ENCODE data around the gene ADARB2.
"Not testable (repeated sequence)": the region's sequence is repeated elsewhere in the genome, so short reads cannot be mapped to it uniquely, and the experiment has no call there.

ADARB2 gene

GRCh38 chr10:1398626-1399410 is 338.5 kb downstream of the ADARB2 start:
- no peaks in the 10 kb centered on the region for H3K27me3 ChIP-seq (replicated peaks; ENCODE audit: control insufficient read depth, insufficient read depth, low read length)
- H3K4me1 ChIP-seq (ENCODE audit: control insufficient read depth, insufficient read depth, low read length), result no peaks in the 10 kb centered on the region
- H3K4me3 ChIP-seq (ENCODE audit: low read length), result no peak overlapping the region
- no peaks in the 10 kb centered on the region for H3K9me3 ChIP-seq (ENCODE audit: control insufficient read depth, low read length)
- H3K9ac ChIP-seq (ENCODE audit: low read length), result no peak overlapping the region
- DNase-seq (ENCODE audit: low read depth), result no peak
- no peaks in the 10 kb centered on the region for H3K36me3 ChIP-seq (ENCODE audit: control insufficient read depth, insufficient read depth, low read length, severe bottlenecking)

GRCh38 chr10:1398116-1398515 is 339.2 kb downstream of the ADARB2 start:
- not testable (repeated sequence) for H3K27me3 ChIP-seq (replicated peaks; ENCODE audit: control insufficient read depth, insufficient read depth, low read length); H3K36me3 ChIP-seq (ENCODE audit: control insufficient read depth, insufficient read depth, low read length, severe bottlenecking); DNase-seq (ENCODE audit: low read depth); H3K9me3 ChIP-seq (ENCODE audit: control insufficient read depth, low read length); H3K9ac ChIP-seq (ENCODE audit: low read length); H3K4me3 ChIP-seq (ENCODE audit: low read length); H3K4me1 ChIP-seq (ENCODE audit: control insufficient read depth, insufficient read depth, low read length)

GRCh38 chr10:1396297-1396635 is 341.1 kb downstream of the ADARB2 start:
- H3K9ac ChIP-seq (ENCODE audit: low read length), result no peak overlapping the region
- no peaks in the 10 kb centered on the region for H3K4me1 ChIP-seq (ENCODE audit: control insufficient read depth, insufficient read depth, low read length)
- H3K36me3 ChIP-seq (ENCODE audit: control insufficient read depth, insufficient read depth, low read length, severe bottlenecking), result no peaks in the 10 kb centered on the region
- no peak for DNase-seq (ENCODE audit: low read depth)
- no peak overlapping the region for H3K4me3 ChIP-seq (ENCODE audit: low read length)
- no peaks in the 10 kb centered on the region for H3K27me3 ChIP-seq (replicated peaks; ENCODE audit: control insufficient read depth, insufficient read depth, low read length)
- H3K9me3 ChIP-seq (ENCODE audit: control insufficient read depth, low read length), result no peaks in the 10 kb centered on the region

- no peaks in the 10 kb centered on the region for H3K9me3 ChIP-seq (ENCODE audit: control insufficient read depth, low read length)
- H3K4me1 ChIP-seq (ENCODE audit: control insufficient read depth, insufficient read depth, low read length), result no peaks in the 10 kb centered on the region
- no peaks in the 10 kb centered on the region for H3K27me3 ChIP-seq (replicated peaks; ENCODE audit: control insufficient read depth, insufficient read depth, low read length)
- no peak overlapping the region for H3K4me3 ChIP-seq (ENCODE audit: low read length)
- H3K36me3 ChIP-seq (ENCODE audit: control insufficient read depth, insufficient read depth, low read length, severe bottlenecking), result no peaks in the 10 kb centered on the region
- DNase-seq (ENCODE audit: low read depth), result no peak
- H3K9ac ChIP-seq (ENCODE audit: low read length), result no peak overlapping the region
Measured at GRCh38 chr10:1395481-1396296, 341.6 kb downstream of the ADARB2 start.

- H3K9ac ChIP-seq (ENCODE audit: low read length), result no peak overlapping the region
- H3K4me1 ChIP-seq (ENCODE audit: control insufficient read depth, insufficient read depth, low read length), result no peaks in the 10 kb centered on the region
- no peaks in the 10 kb centered on the region for H3K27me3 ChIP-seq (replicated peaks; ENCODE audit: control insufficient read depth, insufficient read depth, low read length)
- H3K9me3 ChIP-seq (ENCODE audit: control insufficient read depth, low read length), result no peaks in the 10 kb centered on the region
- H3K4me3 ChIP-seq (ENCODE audit: low read length), result no peak overlapping the region
- no peaks in the 10 kb centered on the region for H3K36me3 ChIP-seq (ENCODE audit: control insufficient read depth, insufficient read depth, low read length, severe bottlenecking)
- no peak for DNase-seq (ENCODE audit: low read depth)
Measured at GRCh38 chr10:1395025-1395480, 342.3 kb downstream of the ADARB2 start.

- no peaks in the 10 kb centered on the region for H3K36me3 ChIP-seq (ENCODE audit: control insufficient read depth, insufficient read depth, low read length, severe bottlenecking)
- no peak for DNase-seq (ENCODE audit: low read depth)
- H3K9me3 ChIP-seq (ENCODE audit: control insufficient read depth, low read length), result no peaks in the 10 kb centered on the region
- H3K9ac ChIP-seq (ENCODE audit: low read length), result no peak overlapping the region
- no peaks in the 10 kb centered on the region for H3K4me1 ChIP-seq (ENCODE audit: control insufficient read depth, insufficient read depth, low read length)
- H3K27me3 ChIP-seq (replicated peaks; ENCODE audit: control insufficient read depth, insufficient read depth, low read length), result no peaks in the 10 kb centered on the region
- no peak overlapping the region for H3K4me3 ChIP-seq (ENCODE audit: low read length)
Measured at GRCh38 chr10:1394155-1394912, 343.0 kb downstream of the ADARB2 start.

- Histone ChIP-seq H3K27me3 (replicated peaks; ENCODE audit: control insufficient read depth, insufficient read depth, low read length) (no peaks in the 10 kb centered on the region), H3K36me3 (ENCODE audit: control insufficient read depth, insufficient read depth, low read length, severe bottlenecking) (no peaks in the 10 kb centered on the region), H3K4me1 (ENCODE audit: control insufficient read depth, insufficient read depth, low read length) (no peaks in the 10 kb centered on the region), H3K4me3 (ENCODE audit: low read length) (no peak overlapping the region), H3K9ac (ENCODE audit: low read length) (no peak overlapping the region), H3K9me3 (ENCODE audit: control insufficient read depth, low read length) (no peaks in the 10 kb centered on the region)
- DNase-seq (ENCODE audit: low read depth), result no peak
Measured at GRCh38 chr10:1393481-1393880, 343.8 kb downstream of the ADARB2 start.

- Histone ChIP-seq H3K9ac (ENCODE audit: low read length) (no peak overlapping the region), H3K9me3 (ENCODE audit: control insufficient read depth, low read length) (no peaks in the 10 kb centered on the region), H3K4me1 (ENCODE audit: control insufficient read depth, insufficient read depth, low read length) (no peaks in the 10 kb centered on the region), H3K27me3 (replicated peaks; ENCODE audit: control insufficient read depth, insufficient read depth, low read length) (no peaks in the 10 kb centered on the region), H3K4me3 (ENCODE audit: low read length) (no peak overlapping the region), H3K36me3 (ENCODE audit: control insufficient read depth, insufficient read depth, low read length, severe bottlenecking) (no peaks in the 10 kb centered on the region)
- DNase-seq (ENCODE audit: low read depth), result no peak
Measured at GRCh38 chr10:1392127-1392526, 345.2 kb downstream of the ADARB2 start.

GRCh38 chr10:1390200-1390599 is 347.1 kb downstream of the ADARB2 start:
- Histone ChIP-seq H3K4me1 (ENCODE audit: control insufficient read depth, insufficient read depth, low read length) (no peaks in the 10 kb centered on the region), H3K9ac (ENCODE audit: low read length) (no peak overlapping the region), H3K36me3 (ENCODE audit: control insufficient read depth, insufficient read depth, low read length, severe bottlenecking) (no peaks in the 10 kb centered on the region), H3K27me3 (replicated peaks; ENCODE audit: control insufficient read depth, insufficient read depth, low read length) (no peaks in the 10 kb centered on the region), H3K4me3 (ENCODE audit: low read length) (no peak overlapping the region), H3K9me3 (ENCODE audit: control insufficient read depth, low read length) (peaks cover 14% of the 10 kb centered on the region)
- no peak for DNase-seq (ENCODE audit: low read depth)

- peaks cover 16% of the 10 kb centered on the region for H3K9me3 ChIP-seq (ENCODE audit: control insufficient read depth, low read length)
- H3K4me1 ChIP-seq (ENCODE audit: control insufficient read depth, insufficient read depth, low read length), result no peaks in the 10 kb centered on the region
- no peak for DNase-seq (ENCODE audit: low read depth)
- no peak overlapping the region for H3K9ac ChIP-seq (ENCODE audit: low read length)
- peaks cover 6% of the 10 kb centered on the region for H3K27me3 ChIP-seq (replicated peaks; ENCODE audit: control insufficient read depth, insufficient read depth, low read length)
- H3K36me3 ChIP-seq (ENCODE audit: control insufficient read depth, insufficient read depth, low read length, severe bottlenecking), result no peaks in the 10 kb centered on the region
- H3K4me3 ChIP-seq (ENCODE audit: low read length), result no peak overlapping the region
Measured at GRCh38 chr10:1384026-1384425, 353.3 kb downstream of the ADARB2 start.

- H3K36me3 ChIP-seq (ENCODE audit: control insufficient read depth, insufficient read depth, low read length, severe bottlenecking), result no peaks in the 10 kb centered on the region
- peaks cover 16% of the 10 kb centered on the region for H3K9me3 ChIP-seq (ENCODE audit: control insufficient read depth, low read length)
- H3K4me1 ChIP-seq (ENCODE audit: control insufficient read depth, insufficient read depth, low read length), result no peaks in the 10 kb centered on the region
- no peak overlapping the region for H3K4me3 ChIP-seq (ENCODE audit: low read length)
- peaks cover 8% of the 10 kb centered on the region for H3K27me3 ChIP-seq (replicated peaks; ENCODE audit: control insufficient read depth, insufficient read depth, low read length)
- no peak for DNase-seq (ENCODE audit: low read depth)
- H3K9ac ChIP-seq (ENCODE audit: low read length), result no peak overlapping the region
Measured at GRCh38 chr10:1382711-1383110, 354.6 kb downstream of the ADARB2 start.

Measured in adipocyte (in vitro differentiated cells).